ENCODE measurements around the gene PWWP2A.
"Not testable (repeated sequence)": the region's sequence is repeated elsewhere in the genome, so short reads cannot be mapped to it uniquely, and the experiment has no call there.

The PWWP2A gene

GRCh38 chr5:160152901-160153300, 33.7 kb upstream of the PWWP2A start:
- no peak for DNase-seq
- H3K4me1 Mint-ChIP-seq: peaks cover 2% of the 10 kb centered on the region
- H3K4me3 Mint-ChIP-seq: no peak overlapping the region

GRCh38 chr5:160152287-160152686, 33.0 kb upstream of the PWWP2A start:
- Mint-ChIP-seq H3K27me3 (no peaks in the 10 kb centered on the region), H3K9me3 (no peaks in the 10 kb centered on the region), H3K36me3 (ENCODE audit: low read depth) (no peaks in the 10 kb centered on the region), H3K4me3 (no peak overlapping the region), H3K27ac (no peak overlapping the region), H3K4me1 (peaks cover 2% of the 10 kb centered on the region)
- ATAC-seq: no peak
- no peak for DNase-seq

More at GRCh38 chr5:160152901-160153300, 33.7 kb upstream of the PWWP2A start:
- Mint-ChIP-seq H3K36me3 (ENCODE audit: low read depth) (no peaks in the 10 kb centered on the region), H3K27ac (no peak overlapping the region), H3K27me3 (no peaks in the 10 kb centered on the region), H3K9me3 (no peaks in the 10 kb centered on the region)
- ATAC-seq: no peak

GRCh38 chr5:160151017-160151416, 31.8 kb upstream of the PWWP2A start:
- no peak overlapping the region for H3K27ac Mint-ChIP-seq
- H3K4me3 Mint-ChIP-seq: no peak overlapping the region
- H3K27me3 Mint-ChIP-seq: no peaks in the 10 kb centered on the region
- H3K4me1 Mint-ChIP-seq: peaks cover 2% of the 10 kb centered on the region
- no peaks in the 10 kb centered on the region for H3K9me3 Mint-ChIP-seq
- no peak for DNase-seq
- no peaks in the 10 kb centered on the region for H3K36me3 Mint-ChIP-seq (ENCODE audit: low read depth)
- no peak for ATAC-seq

- ATAC-seq: no peak
- no peak overlapping the region for H3K4me3 Mint-ChIP-seq
- H3K27ac Mint-ChIP-seq: no peak overlapping the region
- H3K36me3 Mint-ChIP-seq (ENCODE audit: low read depth): no peaks in the 10 kb centered on the region
- no peaks in the 10 kb centered on the region for H3K9me3 Mint-ChIP-seq
- H3K27me3 Mint-ChIP-seq: no peaks in the 10 kb centered on the region
- peaks cover 2% of the 10 kb centered on the region for H3K4me1 Mint-ChIP-seq
- DNase-seq: no peak
Observed at GRCh38 chr5:160150381-160150780, 31.1 kb upstream of the PWWP2A start.

- not testable (repeated sequence) for H3K36me3 Mint-ChIP-seq (ENCODE audit: low read depth)
Observed at GRCh38 chr5:160144436-160144835, 25.2 kb upstream of the PWWP2A start.

GRCh38 chr5:160134332-160134731, 15.1 kb upstream of the PWWP2A start:
- Mint-ChIP-seq H3K4me1 (no peaks in the 10 kb centered on the region), H3K4me3 (no peak overlapping the region), H3K27me3 (no peaks in the 10 kb centered on the region), H3K27ac (no peak overlapping the region), H3K36me3 (ENCODE audit: low read depth) (no peaks in the 10 kb centered on the region), H3K9me3 (no peaks in the 10 kb centered on the region)
- no peak for DNase-seq
- ATAC-seq: no peak

More at GRCh38 chr5:160144436-160144835, 25.2 kb upstream of the PWWP2A start:
- not testable (repeated sequence) for ATAC-seq, H3K4me3 Mint-ChIP-seq, H3K4me1 Mint-ChIP-seq, H3K27ac Mint-ChIP-seq, H3K27me3 Mint-ChIP-seq, H3K9me3 Mint-ChIP-seq, DNase-seq

- Mint-ChIP-seq H3K4me1 (no peaks in the 10 kb centered on the region), H3K9me3 (no peaks in the 10 kb centered on the region), H3K36me3 (ENCODE audit: low read depth) (no peaks in the 10 kb centered on the region), H3K4me3 (no peak overlapping the region), H3K27ac (no peak overlapping the region), H3K27me3 (no peaks in the 10 kb centered on the region)
- DNase-seq (no peak), ATAC-seq (no peak)
Observed at GRCh38 chr5:160133918-160134304, 14.7 kb upstream of the PWWP2A start.

- DNase-seq (no peak), ATAC-seq (no peak)
- Mint-ChIP-seq H3K27ac (no peak overlapping the region), H3K27me3 (no peaks in the 10 kb centered on the region), H3K36me3 (ENCODE audit: low read depth) (no peaks in the 10 kb centered on the region), H3K9me3 (no peaks in the 10 kb centered on the region), H3K4me1 (no peaks in the 10 kb centered on the region), H3K4me3 (no peak overlapping the region)
Observed at GRCh38 chr5:160133071-160133917, 14.0 kb upstream of the PWWP2A start.

- Mint-ChIP-seq H3K9me3 (no peaks in the 10 kb centered on the region), H3K4me3 (no peak overlapping the region), H3K27ac (no peak overlapping the region), H3K36me3 (ENCODE audit: low read depth) (no peaks in the 10 kb centered on the region), H3K4me1 (no peaks in the 10 kb centered on the region), H3K27me3 (peaks cover 1% of the 10 kb centered on the region)
- no peak for ATAC-seq
- DNase-seq: no peak
Observed at GRCh38 chr5:160129841-160130240, 10.6 kb upstream of the PWWP2A start.

- H3K27me3 Mint-ChIP-seq: peaks cover 1% of the 10 kb centered on the region
- DNase-seq (no peak), ATAC-seq (no peak)
- H3K27ac Mint-ChIP-seq: no peak overlapping the region
- no peaks in the 10 kb centered on the region for H3K4me1 Mint-ChIP-seq
- no peaks in the 10 kb centered on the region for H3K36me3 Mint-ChIP-seq (ENCODE audit: low read depth)
- H3K4me3 Mint-ChIP-seq: no peak overlapping the region
- H3K9me3 Mint-ChIP-seq: no peaks in the 10 kb centered on the region
Observed at GRCh38 chr5:160128632-160129031, 9.4 kb upstream of the PWWP2A start.

- Mint-ChIP-seq H3K27ac (peak overlapping the region; percentile 92), H3K9me3 (no peaks in the 10 kb centered on the region), H3K4me1 (peaks cover 19% of the 10 kb centered on the region), H3K27me3 (peaks cover 4% of the 10 kb centered on the region), H3K4me3 (peak overlapping the region; percentile 90), H3K36me3 (ENCODE audit: low read depth) (peaks cover 6% of the 10 kb centered on the region)
- DNase-seq (no peak), ATAC-seq (no peak)
Observed at GRCh38 chr5:160119905-160120266, 636 bp upstream of the PWWP2A start.

GRCh38 chr5:160118349-160119141, 705 bp downstream of the PWWP2A start:
- no peaks in the 10 kb centered on the region for H3K9me3 Mint-ChIP-seq
- H3K27ac Mint-ChIP-seq: peak overlapping the region; percentile 59
- peak; percentile 47 for DNase-seq

GRCh38 chr5:160116991-160117390, 2.3 kb downstream of the PWWP2A start:
- Mint-ChIP-seq H3K36me3 (ENCODE audit: low read depth) (peaks cover 23% of the 10 kb centered on the region), H3K9me3 (no peaks in the 10 kb centered on the region), H3K4me3 (no peak overlapping the region), H3K27ac (no peak overlapping the region), H3K4me1 (peaks cover 22% of the 10 kb centered on the region), H3K27me3 (no peaks in the 10 kb centered on the region)
- ATAC-seq (no peak), DNase-seq (no peak)

More at GRCh38 chr5:160118349-160119141, 705 bp downstream of the PWWP2A start:
- Mint-ChIP-seq H3K4me3 (peak overlapping the region; percentile 90), H3K4me1 (peaks cover 19% of the 10 kb centered on the region), H3K36me3 (ENCODE audit: low read depth) (peaks cover 12% of the 10 kb centered on the region), H3K27me3 (peaks cover 4% of the 10 kb centered on the region)
- peak; percentile 2 for ATAC-seq

GRCh38 chr5:160108124-160108523, 11.1 kb downstream of the PWWP2A start:
- DNase-seq (no peak), ATAC-seq (no peak)
- no peak overlapping the region for H3K4me3 Mint-ChIP-seq
- peaks cover 16% of the 10 kb centered on the region for H3K4me1 Mint-ChIP-seq
- H3K27me3 Mint-ChIP-seq: no peaks in the 10 kb centered on the region
- H3K36me3 Mint-ChIP-seq (ENCODE audit: low read depth): peaks cover 31% of the 10 kb centered on the region
- H3K9me3 Mint-ChIP-seq: no peaks in the 10 kb centered on the region
- no peak overlapping the region for H3K27ac Mint-ChIP-seq

Measured in activated naive CD8-positive, alpha-beta T cell treated with anti-CD3 and anti-CD28 coated beads, Interleukin-2, amount 50 U/mL, for 24 hours (primary cell).